Right atrium auricular region (tissue), 2 donors: ENCODE measurements around the gene CORIN. TPM values are rescaled to one million over a fixed set of nuclear protein-coding genes. Genes with fewer than 3 reads are reported as not detected.

ENCODE experiments used
- DNase-seq: peaks from one replicate; pipeline ENCODE4 v3.0.0-alpha.2; 2019; ENCODE audit warnings: low spot score
- H3K27ac ChIP-seq, 2 donors: fragments of 200-600 bp; sonication (generic); 1 replicate in 1 of 2; 2 replicates in 1 of 2; pipeline ENCODE4 v1.5.1; 2016 to 2019
- H3K27me3 ChIP-seq, 2 donors: fragments of 200-600 bp; sonication (generic); one replicate each; pipeline versions ENCODE4 v1.5.1 to v1.6.0; 2017 to 2019
- H3K36me3 ChIP-seq: fragments of 200-600 bp; sonication (generic); one replicate; pipeline ENCODE4 v1.5.1; 2016
- H3K4me1 ChIP-seq, 2 donors: fragments of 200-600 bp; sonication (generic); one replicate each; pipeline versions ENCODE4 v1.5.1 to v1.6.0; 2017 to 2019
- H3K4me3 ChIP-seq, 2 donors: fragments of 200-600 bp; sonication (generic); 1 replicate in 1 of 2; 2 replicates in 1 of 2; pipeline ENCODE4 v1.5.1; 2017 to 2019; ENCODE audit warnings: mild to moderate bottlenecking in 1 of 2, moderate library complexity in 1 of 2
- H3K9me3 ChIP-seq, 2 donors: fragments of 200-600 bp; sonication (generic); one replicate each; pipeline ENCODE4 v1.5.1; 2019
- CTCF ChIP-seq, 2 donors: fragments of 200-600 bp; sonication (generic); IDR thresholded peaks; one replicate each; pipeline ENCODE4 v1.5.1; 2019; ENCODE audit warnings: antibody characterized with exemption in 2 of 2
- total RNA-seq, 2 donors: library from RNA; depleted of rRNA; stranded (reverse); fragments of >200 nt; gene quantifications; one replicate each; pipeline ENCODE4 v1.1.0, GENCODE V29; 2016

The CORIN gene
- total RNA-seq, 2 donors from 2014 or later: 42.3 to 180 TPM

GRCh38 chr4:47567511-47567910 is 270.4 kb downstream of the CORIN start:
- Histone ChIP-seq H3K4me3 (no peak overlapping the region), H3K36me3 (peaks cover 15% of the 10 kb centered on the region), H3K4me1 (no peaks in the 10 kb centered on the region), H3K9me3 (no peaks in the 10 kb centered on the region), H3K27ac (no peak overlapping the region), H3K27me3 (no peaks in the 10 kb centered on the region)
- TF ChIP-seq CTCF (IDR thresholded peaks at IDR 0.05): no peak
- DNase-seq: no peak

GRCh38 chr4:47566969-47567368 is 270.9 kb downstream of the CORIN start:
- H3K9me3 ChIP-seq: no peaks in the 10 kb centered on the region
- H3K4me1 ChIP-seq: no peaks in the 10 kb centered on the region
- no peak for DNase-seq
- no peaks in the 10 kb centered on the region for H3K27me3 ChIP-seq
- H3K27ac ChIP-seq: no peak overlapping the region
- no peak overlapping the region for H3K4me3 ChIP-seq
- peaks cover 16% of the 10 kb centered on the region for H3K36me3 ChIP-seq
- TF ChIP-seq CTCF (IDR thresholded peaks at IDR 0.05): no peak

- no peaks in the 10 kb centered on the region for H3K4me1 ChIP-seq
- no peak for DNase-seq
- peaks cover 20% of the 10 kb centered on the region for H3K36me3 ChIP-seq
- no peak for TF ChIP-seq CTCF (IDR thresholded peaks at IDR 0.05)
- H3K9me3 ChIP-seq: no peaks in the 10 kb centered on the region
- H3K27ac ChIP-seq: no peak overlapping the region
- H3K4me3 ChIP-seq: no peak overlapping the region
- H3K27me3 ChIP-seq: no peaks in the 10 kb centered on the region
These were observed 271.3 kb downstream of the CORIN start for GRCh38 chr4:47566566-47566965.

- Histone ChIP-seq H3K4me1 (no peaks in the 10 kb centered on the region), H3K27me3 (no peaks in the 10 kb centered on the region), H3K36me3 (peaks cover 17% of the 10 kb centered on the region), H3K9me3 (no peaks in the 10 kb centered on the region), H3K27ac (no peak overlapping the region), H3K4me3 (no peak overlapping the region)
- DNase-seq: no peak
- TF ChIP-seq CTCF (IDR thresholded peaks at IDR 0.05): no peak
These were observed 275.6 kb downstream of the CORIN start for GRCh38 chr4:47562297-47562696.

GRCh38 chr4:47561331-47561730 is 276.5 kb downstream of the CORIN start:
- no peak for DNase-seq

More at GRCh38 chr4:47561331-47561730, 276.5 kb downstream of the CORIN start:
- Histone ChIP-seq H3K4me1 (no peaks in the 10 kb centered on the region), H3K27ac (no peak overlapping the region), H3K4me3 (no peak overlapping the region), H3K36me3 (peaks cover 17% of the 10 kb centered on the region), H3K27me3 (no peaks in the 10 kb centered on the region), H3K9me3 (no peaks in the 10 kb centered on the region)
- no peak for TF ChIP-seq CTCF (IDR thresholded peaks at IDR 0.05)
